SK-N-SH treated with all-trans-retinoic acid at 6 μM for 48 hours (cell line): ENCODE measurements around the gene PKMYT1.

Experiments
- ATAC-seq: fragments of 200-7000 bp; cut with Tn5 transposase; 3 replicates; pipeline ENCODE4 v1.9.1; 2020; ENCODE audit warnings: mild to moderate bottlenecking, moderate library complexity
- ARNTL ChIP-seq: fragments of 450-650 bp; formaldehyde crosslinking; IDR thresholded peaks from 2 replicates; pipeline ENCODE4 v1.5.0; 2020; ENCODE audit warnings: low read depth, mild to moderate bottlenecking, moderate library complexity, borderline replicate concordance
- CREB5 ChIP-seq: fragments of 250-450 bp; sonication (Bioruptor Pico); IDR thresholded peaks from 2 replicates; pipeline ENCODE4 v1.5.1; 2020; ENCODE audit warnings: low read depth, mild to moderate bottlenecking, moderate library complexity
- CSDC2 ChIP-seq: fragments of 250-450 bp; sonication (Bioruptor Pico); IDR thresholded peaks from 2 replicates; pipeline ENCODE4 v1.5.0; 2020; ENCODE audit warnings: mild to moderate bottlenecking, moderate library complexity
- CSRNP3 ChIP-seq: fragments of 250-450 bp; sonication (Bioruptor Pico); IDR thresholded peaks from 2 replicates; pipeline ENCODE4 v1.5.1; 2021; ENCODE audit warnings: mild to moderate bottlenecking, moderate library complexity
- ESRRG ChIP-seq: fragments of 250-450 bp; sonication (Bioruptor Pico); IDR thresholded peaks from 2 replicates; pipeline ENCODE4 v1.6.1; 2021; ENCODE audit warnings: mild to moderate bottlenecking
- ISL1 ChIP-seq: fragments of 250-450 bp; sonication (Bioruptor Pico); IDR thresholded peaks from 2 replicates; pipeline ENCODE4 v2.1.2; 2022; ENCODE audit warnings: mild to moderate bottlenecking, moderate library complexity
- OSR1 ChIP-seq: fragments of 250-450 bp; sonication (Bioruptor Pico); IDR thresholded peaks from 2 replicates; pipeline ENCODE4 v1.8.0; 2022; ENCODE audit warnings: moderate library complexity, mild to moderate bottlenecking, inconsistent platforms
- POU6F1 ChIP-seq: fragments of 250-450 bp; sonication (Bioruptor Pico); IDR thresholded peaks from 2 replicates; pipeline ENCODE4 v1.8.0; 2021; ENCODE audit warnings: low read depth, mild to moderate bottlenecking, moderate library complexity, borderline replicate concordance
- PPARA ChIP-seq: fragments of 250-450 bp; sonication (Bioruptor Pico); IDR thresholded peaks from 2 replicates; pipeline ENCODE4 v1.5.0; 2020; ENCODE audit warnings: mild to moderate bottlenecking, borderline replicate concordance
- SNAI2 ChIP-seq: fragments of 250-450 bp; sonication (Bioruptor Pico); IDR thresholded peaks from 2 replicates; pipeline ENCODE4 v1.5.0; 2020; ENCODE audit warnings: mild to moderate bottlenecking, moderate library complexity
- TCF4 ChIP-seq: fragments of 250-450 bp; sonication (Bioruptor Pico); IDR thresholded peaks from 2 replicates; pipeline ENCODE4 v1.8.0; 2021; ENCODE audit warnings: mild to moderate bottlenecking, moderate library complexity, borderline replicate concordance
- TOX ChIP-seq: fragments of 250-450 bp; sonication (Bioruptor Pico); IDR thresholded peaks from 2 replicates; pipeline ENCODE4 v1.8.0; 2021; ENCODE audit warnings: mild to moderate bottlenecking, moderate library complexity, borderline replicate concordance
- TSHZ2 ChIP-seq: fragments of 250-450 bp; sonication (Bioruptor Pico); IDR thresholded peaks from 2 replicates; pipeline ENCODE4 v1.5.0; 2020; ENCODE audit warnings: mild to moderate bottlenecking, moderate library complexity
- ZC3H10 ChIP-seq: fragments of 250-450 bp; sonication (Bioruptor Pico); IDR thresholded peaks from 2 replicates; pipeline ENCODE4 v1.5.1; 2021; ENCODE audit warnings: mild to moderate bottlenecking, moderate library complexity
- ZFP3 ChIP-seq: fragments of 250-450 bp; sonication (Bioruptor Pico); IDR thresholded peaks from 2 replicates; pipeline ENCODE4 v1.5.0; 2020; ENCODE audit warnings: mild to moderate bottlenecking, moderate library complexity
- ZFP30 ChIP-seq: fragments of 450-650 bp; formaldehyde crosslinking; IDR thresholded peaks from 2 replicates; pipeline ENCODE4 v1.5.0; 2022; ENCODE audit warnings: mild to moderate bottlenecking, moderate library complexity
- ZNF565 ChIP-seq: fragments of 450-650 bp; formaldehyde crosslinking; conservative IDR thresholded peaks from 2 replicates; pipeline ENCODE4 v1.5.0; 2020; ENCODE audit warnings: low read depth, mild to moderate bottlenecking, moderate library complexity
- ZNF70 ChIP-seq: fragments of 450-650 bp; formaldehyde crosslinking; IDR thresholded peaks from 2 replicates; pipeline ENCODE4 v1.5.0; 2020; ENCODE audit warnings: mild to moderate bottlenecking, moderate library complexity

The PKMYT1 gene

GRCh38 chr16:2938206-2938605, 42.0 kb downstream of the PKMYT1 start:
- no peak for ATAC-seq
- no peak for TF ChIP-seq CREB5
- no peak for TF ChIP-seq TSHZ2 (CRISPR knock-in tag)
- TF ChIP-seq TCF4 (CRISPR knock-in tag): no peak
- TF ChIP-seq PPARA: no peak
- TF ChIP-seq OSR1 (CRISPR knock-in tag): no peak
- no peak for TF ChIP-seq ZNF565
- TF ChIP-seq CSDC2: no peak
- no peak for TF ChIP-seq CSRNP3
- no peak for TF ChIP-seq ZFP3 (CRISPR knock-in tag)
- TF ChIP-seq, all 23 proteins: peak for 0

- TF ChIP-seq SNAI2 (CRISPR knock-in tag): no peak
- no peak for TF ChIP-seq PPARA
- TF ChIP-seq ZFP30: no peak
- no peak for TF ChIP-seq ZFP3 (CRISPR knock-in tag)
- no peak for TF ChIP-seq ZNF565
- TF ChIP-seq TCF4 (CRISPR knock-in tag): no peak
- no peak for TF ChIP-seq OSR1 (CRISPR knock-in tag)
- TF ChIP-seq, all 23 proteins: peak for 0
- no peak for ATAC-seq
These were observed 43.1 kb downstream of the PKMYT1 start for GRCh38 chr16:2937170-2937569.

GRCh38 chr16:2936436-2937011, 43.7 kb downstream of the PKMYT1 start:
- ATAC-seq: no peak
- no peak for TF ChIP-seq ZNF70
- no peak for TF ChIP-seq ESRRG
- no peak for TF ChIP-seq TOX (CRISPR knock-in tag)
- no peak for TF ChIP-seq CREB5
- TF ChIP-seq TSHZ2 (CRISPR knock-in tag): no peak
- no peak for TF ChIP-seq ZFP3 (CRISPR knock-in tag)
- TF ChIP-seq PPARA: no peak

- ATAC-seq: no peak
- TF ChIP-seq OSR1 (CRISPR knock-in tag) (no peak), ZC3H10 (CRISPR knock-in tag) (no peak), ISL1 (CRISPR knock-in tag) (no peak), CSDC2 (no peak), POU6F1 (CRISPR knock-in tag) (no peak), ARNTL (no peak), ZNF70 (no peak), TOX (CRISPR knock-in tag) (no peak), ZFP3 (CRISPR knock-in tag) (no peak), ZNF565 (no peak)
These were observed 45.8 kb downstream of the PKMYT1 start for GRCh38 chr16:2934450-2934849.
